ENCODE measurements around the gene TRPM3.

TRPM3 gene

DNA sequence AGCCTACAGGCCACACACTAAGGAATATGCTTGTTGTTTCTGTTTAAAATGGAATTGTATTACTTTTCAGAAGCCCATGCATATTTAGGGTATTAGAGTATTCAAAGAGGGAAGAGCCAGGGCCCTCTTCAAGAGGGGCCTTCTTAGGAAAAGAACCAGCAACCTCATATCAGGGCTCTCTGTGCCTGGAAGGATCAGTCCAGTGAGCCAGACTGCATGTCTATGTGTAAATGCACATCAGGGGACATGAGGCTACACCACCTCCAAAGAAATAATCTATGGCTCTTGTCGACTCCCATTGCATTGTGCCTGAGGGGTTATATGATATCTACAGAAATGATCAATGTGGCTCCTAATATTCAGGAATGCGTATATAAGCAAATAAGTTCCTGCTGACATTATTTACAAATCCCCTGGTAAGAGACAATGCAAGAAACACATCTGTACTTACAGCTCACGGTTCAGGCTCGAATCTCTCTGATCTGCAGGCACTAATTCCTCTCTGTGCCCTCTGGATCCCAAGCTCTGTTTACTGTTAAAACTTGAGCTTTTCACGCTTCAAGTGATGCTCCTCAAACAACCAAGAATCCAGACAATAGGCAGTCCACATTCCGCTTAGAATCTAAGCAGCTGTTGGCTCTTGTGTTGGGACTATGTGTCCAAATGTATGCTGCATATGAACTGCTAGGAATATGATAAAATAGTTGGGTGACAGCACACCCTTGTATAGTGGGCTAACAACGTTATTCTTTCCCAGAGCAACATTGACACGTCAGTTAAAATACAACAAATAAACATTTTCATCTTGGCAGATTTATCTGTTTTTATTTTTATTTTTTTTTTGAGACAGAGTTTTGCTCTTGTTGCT is 556.7 kb downstream of the TRPM3 start:
- no peak for DNase-seq (ENCODE audit: low read depth in 4 of 4, low spot score in 1 of 4)

- DNase-seq (ENCODE audit: low read depth in 4 of 4, low spot score in 1 of 4) = peak in 2 of 4 experiments; percentile 28 to 33
Measured at GRCh38 chr9:70563431-70564204, 557.8 kb downstream of the TRPM3 start.

GRCh38 chr9:70563010-70563409 is 558.4 kb downstream of the TRPM3 start:
- no peak for DNase-seq (ENCODE audit: low read depth in 4 of 4, low spot score in 1 of 4)

DNA sequence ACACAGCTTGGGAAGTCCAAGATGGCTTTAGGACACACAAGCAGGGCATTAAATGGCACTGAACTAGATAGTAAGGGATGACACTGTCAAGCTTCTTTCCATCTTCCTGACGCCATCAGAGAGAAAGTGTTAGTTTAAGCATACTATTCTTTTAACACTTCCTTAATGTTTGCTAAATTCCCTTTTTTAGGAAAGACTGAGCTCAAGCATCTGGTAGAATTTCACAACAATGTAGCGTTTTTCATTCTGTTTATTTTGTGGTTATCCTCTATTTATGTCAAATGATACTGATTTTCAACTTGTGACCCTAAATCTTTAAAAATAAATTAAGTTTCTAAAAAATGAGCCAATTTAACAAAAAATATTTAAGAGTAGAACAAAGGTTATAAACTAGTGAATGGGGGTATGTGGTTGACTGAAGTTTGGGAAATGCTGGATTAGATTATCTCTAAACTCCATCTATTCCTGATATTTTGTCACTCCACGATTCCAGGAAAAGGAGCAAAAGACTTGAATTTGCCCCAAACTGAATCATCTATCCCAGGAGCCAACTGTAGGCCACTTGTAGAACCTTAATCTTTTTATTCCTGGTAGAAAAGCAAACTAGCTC is 559.5 kb downstream of the TRPM3 start:
- DNase-seq (ENCODE audit: low read depth in 4 of 4, low spot score in 1 of 4) = no peak

DNA sequence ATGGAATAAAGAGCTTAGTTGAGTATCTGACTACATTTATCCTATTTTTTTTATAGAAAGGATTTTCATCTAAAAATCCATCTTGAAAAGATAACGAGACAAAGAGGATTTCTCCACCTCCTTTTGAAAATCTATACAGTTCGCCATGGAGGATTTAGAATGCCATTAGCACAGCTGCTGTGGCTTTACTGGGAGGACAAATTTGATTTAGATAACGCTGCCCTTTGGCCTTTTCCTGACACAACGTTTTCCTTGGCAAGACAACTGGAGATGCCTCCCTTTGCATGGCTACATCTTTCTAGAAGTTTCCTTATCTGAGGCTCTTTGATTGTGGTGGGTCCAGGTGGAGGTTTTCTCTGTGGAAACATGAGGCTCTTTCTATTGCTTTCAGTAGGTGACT is 560.3 kb downstream of the TRPM3 start:
- DNase-seq (ENCODE audit: low read depth in 4 of 4, low spot score in 1 of 4) = no peak

DNA sequence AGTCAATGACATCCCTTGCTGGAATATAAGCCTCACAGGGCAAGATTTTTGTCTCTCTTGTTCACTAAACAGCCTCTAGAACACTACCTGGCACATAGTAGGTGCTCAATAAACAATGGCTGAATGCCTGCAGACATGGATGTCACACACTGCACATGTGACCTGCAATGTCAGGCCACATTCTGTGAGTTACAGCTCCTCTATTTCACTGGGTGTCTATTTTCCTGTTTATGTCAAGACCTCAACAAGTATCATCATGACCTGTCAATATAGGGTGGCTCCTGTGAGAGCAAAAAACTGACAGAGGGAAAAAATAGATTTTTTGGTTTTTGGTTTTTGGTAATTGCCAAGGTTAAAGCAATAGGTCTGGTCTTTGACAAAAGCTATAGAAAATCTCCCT is 562.3 kb downstream of the TRPM3 start:
- no peak for DNase-seq (ENCODE audit: low read depth in 4 of 4, low spot score in 1 of 4)

DNA sequence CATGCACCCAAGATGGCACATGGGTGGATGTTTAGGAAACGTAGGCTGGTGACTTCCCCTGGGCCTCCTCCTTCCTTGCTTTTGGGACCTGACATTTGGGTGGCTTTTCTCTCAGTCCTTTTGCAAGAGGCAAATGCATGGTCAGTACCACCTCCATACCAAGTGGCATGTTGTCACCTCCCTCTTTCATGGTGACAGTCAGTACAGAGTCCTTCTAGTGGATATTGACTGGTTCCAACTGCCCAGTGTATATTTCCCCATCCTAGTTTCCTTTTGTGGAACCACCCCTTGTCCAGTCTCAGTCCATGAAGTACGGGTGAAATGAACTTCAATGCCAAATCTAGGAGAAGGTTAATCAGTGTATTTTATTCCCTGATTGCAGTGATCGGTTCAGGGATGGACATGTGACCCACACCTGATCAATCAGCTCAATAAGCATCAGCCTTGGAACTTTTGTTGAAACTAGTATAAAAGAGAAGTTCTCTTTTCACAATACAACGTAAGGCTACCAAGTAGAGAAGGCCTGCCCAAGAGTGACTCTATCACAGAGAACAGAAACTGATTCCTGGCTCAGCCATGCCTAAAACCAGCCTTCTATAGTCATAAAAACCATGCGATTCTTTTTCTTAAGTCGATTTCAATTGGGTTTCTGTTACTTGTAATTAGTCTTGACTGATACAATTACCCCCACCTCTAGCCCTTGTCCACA is 563.6 kb downstream of the TRPM3 start:
- no peak for DNase-seq (ENCODE audit: low read depth in 4 of 4, low spot score in 1 of 4)

DNA sequence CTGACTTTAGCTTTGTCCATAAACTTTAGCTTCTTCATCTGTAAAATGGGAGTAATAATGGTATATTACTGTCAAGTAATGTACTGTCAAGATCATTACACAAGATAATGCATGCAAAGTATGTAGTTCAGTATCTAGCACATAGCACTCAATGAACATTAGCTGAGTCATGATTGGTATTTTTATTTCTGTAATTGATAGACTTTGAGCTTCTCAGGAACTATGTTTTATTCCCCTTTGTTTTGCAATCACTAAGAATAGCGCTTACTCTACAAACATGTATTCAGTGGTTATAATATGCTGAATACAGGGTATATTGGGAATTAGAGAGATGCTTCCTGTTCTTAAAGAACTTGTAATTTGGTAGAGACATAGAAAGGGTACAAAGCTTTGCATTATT is 564.6 kb downstream of the TRPM3 start:
- no peak for DNase-seq (ENCODE audit: low read depth in 4 of 4, low spot score in 1 of 4)

DNA sequence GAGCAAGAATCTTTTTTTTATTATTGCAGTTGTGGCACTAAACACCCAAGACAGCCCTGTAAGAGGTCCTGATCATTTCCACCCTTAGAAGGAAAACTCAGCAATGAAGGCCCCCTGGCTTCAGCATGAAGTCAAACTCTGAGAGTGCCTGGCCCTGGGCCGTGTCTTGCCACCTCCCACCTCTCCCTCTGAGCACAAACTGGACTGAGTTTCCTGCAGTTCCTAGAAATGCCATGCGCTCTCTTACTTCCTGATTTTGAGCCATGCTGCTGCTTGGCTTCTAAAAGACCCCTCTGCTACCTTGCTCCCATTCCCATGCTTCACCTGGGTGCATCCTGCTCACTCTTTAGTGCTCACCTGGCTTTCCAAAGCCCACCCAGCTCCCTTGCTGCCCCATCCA is 566.5 kb downstream of the TRPM3 start:
- DNase-seq (ENCODE audit: low read depth in 4 of 4, low spot score in 1 of 4) = no peak

DNA sequence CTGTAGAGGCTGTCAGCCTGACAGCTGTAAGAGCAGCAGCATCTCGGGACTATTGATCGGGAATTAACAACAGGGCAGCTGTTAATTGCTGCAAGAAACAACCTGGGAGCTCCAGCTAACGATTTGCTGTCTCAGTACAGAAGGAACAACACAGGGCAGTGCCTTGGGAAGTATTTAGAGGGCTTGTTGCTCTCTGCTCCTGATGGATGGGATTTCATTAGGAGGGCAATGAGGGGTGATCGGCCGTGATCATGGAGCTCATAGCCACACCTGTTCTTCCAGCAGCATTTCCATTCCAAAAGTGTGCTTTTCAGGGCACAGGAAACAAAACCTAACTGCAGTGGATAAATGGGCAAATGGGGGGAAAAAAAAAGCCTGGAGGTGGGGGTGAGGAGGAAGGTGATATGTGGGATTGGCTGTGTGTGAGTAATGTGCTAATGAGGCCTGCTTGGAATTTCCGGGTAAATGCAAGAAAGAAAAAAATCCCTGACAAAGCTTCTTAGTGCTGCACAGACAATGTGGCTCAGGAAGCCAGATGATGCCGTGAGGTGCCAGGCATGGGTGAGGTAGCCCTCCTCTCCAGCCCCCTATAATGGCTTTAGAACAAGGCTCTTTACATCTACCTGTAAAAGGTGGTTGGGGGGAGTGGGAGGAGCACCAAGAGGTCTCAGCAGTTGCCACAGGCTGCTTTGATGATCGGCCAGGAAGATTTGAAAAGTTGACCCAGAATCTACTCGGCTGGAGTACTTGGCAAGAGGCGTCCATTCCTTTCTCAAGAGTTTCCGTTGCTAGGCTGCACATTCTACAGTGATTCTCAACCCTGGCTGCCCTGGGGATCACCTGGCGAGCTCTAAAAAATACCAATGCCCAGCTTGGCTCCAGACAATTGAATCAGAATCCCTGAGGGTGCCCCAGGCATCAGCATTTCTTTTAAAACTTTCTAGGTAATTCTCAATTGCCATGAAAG is 567.4 kb downstream of the TRPM3 start:
- no peak for DNase-seq (ENCODE audit: low read depth in 4 of 4, low spot score in 1 of 4)

DNA sequence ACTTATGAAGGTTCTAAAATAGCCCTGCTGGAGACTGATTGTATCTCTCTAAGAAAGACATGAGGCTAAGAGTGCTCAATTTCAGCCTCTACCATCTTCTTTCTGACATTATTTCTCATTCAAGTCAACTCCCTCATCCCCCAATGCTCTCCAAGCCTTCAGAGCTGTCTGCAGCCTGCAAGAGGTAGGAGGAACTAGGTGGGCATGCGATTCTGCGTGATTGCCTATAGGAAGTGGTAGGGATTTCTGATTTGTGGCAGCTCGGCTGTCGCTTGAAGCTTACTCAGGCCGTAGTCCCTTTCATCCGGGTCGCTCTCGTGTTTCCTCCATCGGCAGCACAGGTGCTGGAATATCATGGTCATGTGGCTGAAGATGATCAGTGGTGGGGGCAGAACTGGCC is 568.9 kb downstream of the TRPM3 start:
- DNase-seq (ENCODE audit: low read depth in 4 of 4, low spot score in 1 of 4) = no peak

DNA sequence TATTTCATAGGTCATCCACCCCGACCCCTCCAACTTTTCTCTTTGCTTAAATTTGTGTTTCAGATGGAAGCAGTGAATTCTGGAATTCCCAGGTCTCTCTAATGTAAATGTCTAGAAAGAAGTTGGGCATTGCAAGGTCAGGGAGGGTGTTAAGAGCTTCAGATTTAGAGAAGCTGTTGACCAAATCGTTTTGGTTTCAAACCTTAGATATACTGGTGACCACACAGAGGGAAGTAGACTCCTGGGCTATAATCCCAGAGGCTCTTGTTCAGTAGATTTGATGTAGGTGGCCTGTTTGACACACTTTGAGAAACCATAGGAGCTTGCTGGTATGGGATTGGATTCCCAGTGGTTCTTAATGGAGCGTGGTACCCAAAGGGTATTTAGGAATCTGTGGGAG is 569.6 kb downstream of the TRPM3 start:
- no peak for DNase-seq (ENCODE audit: low read depth in 4 of 4, low spot score in 1 of 4)

- no peak for DNase-seq (ENCODE audit: low read depth in 4 of 4, low spot score in 1 of 4)
Measured at GRCh38 chr9:70551396-70551795, 570.0 kb downstream of the TRPM3 start.

DNA sequence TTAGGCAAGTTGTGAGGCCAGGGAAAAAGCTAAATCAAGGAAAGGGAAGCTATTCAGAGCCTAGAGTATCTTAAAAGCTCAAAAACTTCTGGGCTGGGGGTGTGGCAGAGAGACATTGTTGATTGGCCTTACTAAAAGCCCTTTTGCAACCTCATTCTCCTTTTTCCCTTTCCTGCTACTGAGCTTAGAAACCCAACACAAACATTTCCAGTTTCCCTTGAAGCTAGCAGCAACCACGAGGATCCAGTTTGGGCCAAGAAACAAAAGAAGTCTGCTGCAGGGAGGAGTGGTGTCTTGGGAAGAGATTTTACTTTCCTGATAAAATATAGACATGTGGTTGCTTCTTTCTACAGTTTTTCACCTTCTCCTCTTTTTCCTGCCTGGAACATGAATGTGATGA is 571.5 kb downstream of the TRPM3 start:
- DNase-seq (ENCODE audit: low read depth in 4 of 4, low spot score in 1 of 4) = no peak

GRCh38 chr9:70542311-70542931 is 579.0 kb downstream of the TRPM3 start:
- DNase-seq (ENCODE audit: low read depth in 4 of 4, low spot score in 1 of 4) = no peak

- DNase-seq (ENCODE audit: low read depth in 4 of 4, low spot score in 1 of 4) = no peak
Measured at GRCh38 chr9:70540016-70540415, 581.4 kb downstream of the TRPM3 start.

GRCh38 chr9:70539526-70539925 is 581.9 kb downstream of the TRPM3 start:
- no peak for DNase-seq (ENCODE audit: low read depth in 4 of 4, low spot score in 1 of 4)

GRCh38 chr9:70539001-70539400 is 582.4 kb downstream of the TRPM3 start:
- no peak for DNase-seq (ENCODE audit: low read depth in 4 of 4, low spot score in 1 of 4)

GRCh38 chr9:70537084-70537483 is 584.3 kb downstream of the TRPM3 start:
- DNase-seq (ENCODE audit: low read depth in 4 of 4, low spot score in 1 of 4) = no peak
